Endothelial cell of umbilical vein (primary cell): Measurements from ENCODE around the gene UNCX.

Source experiments
- EZH2 ChIP-seq: IDR thresholded peaks from 2 replicates; pipeline ENCODE4 v1.6.1; 2012; ENCODE audit warnings: borderline replicate concordance, low read depth, mild to moderate bottlenecking, moderate library complexity, low read length, inconsistent platforms; ENCODE audit not compliant: severe bottlenecking
- POLR2A ChIP-seq: IDR thresholded peaks from 2 replicates; pipeline ENCODE4 v1.6.1; 2012; ENCODE audit warnings: low read depth, mild to moderate bottlenecking, control low read depth, low read length
- TF ChIP-seq, protein P1 (sequence below), 2 donors: IDR thresholded peaks; 1 replicate in 1 of 2; 2 replicates in 1 of 2; pipeline ENCODE4 v1.5.1; 2011; ENCODE audit warnings: low read length in 2 of 2, mild to moderate bottlenecking in 2 of 2, moderate library complexity in 2 of 2, control low read depth in 1 of 2, inconsistent platforms in 1 of 2, low read depth in 1 of 2; ENCODE audit not compliant: insufficient read depth in 1 of 2; ENCODE audit errors: extremely low read depth in 1 of 2

DNA sequence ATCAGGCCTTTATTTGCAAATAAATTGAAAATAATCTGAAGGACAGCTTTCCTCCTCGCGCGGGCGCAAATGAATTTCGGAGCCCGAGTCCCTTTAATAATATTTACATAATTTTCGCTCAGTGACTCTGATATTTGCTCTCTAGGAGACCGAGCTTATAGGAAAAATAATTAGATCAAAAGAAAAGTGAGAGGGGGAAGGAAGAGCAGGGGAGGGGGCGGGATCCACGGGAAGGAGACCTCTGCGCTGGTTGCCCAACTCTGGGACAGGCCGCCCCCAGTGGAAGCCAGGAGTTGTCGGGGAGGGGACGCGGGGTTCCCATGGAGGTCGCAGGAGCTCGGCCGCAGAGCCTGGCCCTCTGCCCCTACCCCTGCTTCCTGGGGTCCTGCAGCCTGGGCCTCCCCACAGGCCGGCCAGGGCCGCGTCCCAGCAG lies 5.8 kb downstream of the UNCX start:
- TF ChIP-seq EZH2 = no peak
- TF ChIP-seq POLR2A = no peak
- TF ChIP-seq, protein P1, sequence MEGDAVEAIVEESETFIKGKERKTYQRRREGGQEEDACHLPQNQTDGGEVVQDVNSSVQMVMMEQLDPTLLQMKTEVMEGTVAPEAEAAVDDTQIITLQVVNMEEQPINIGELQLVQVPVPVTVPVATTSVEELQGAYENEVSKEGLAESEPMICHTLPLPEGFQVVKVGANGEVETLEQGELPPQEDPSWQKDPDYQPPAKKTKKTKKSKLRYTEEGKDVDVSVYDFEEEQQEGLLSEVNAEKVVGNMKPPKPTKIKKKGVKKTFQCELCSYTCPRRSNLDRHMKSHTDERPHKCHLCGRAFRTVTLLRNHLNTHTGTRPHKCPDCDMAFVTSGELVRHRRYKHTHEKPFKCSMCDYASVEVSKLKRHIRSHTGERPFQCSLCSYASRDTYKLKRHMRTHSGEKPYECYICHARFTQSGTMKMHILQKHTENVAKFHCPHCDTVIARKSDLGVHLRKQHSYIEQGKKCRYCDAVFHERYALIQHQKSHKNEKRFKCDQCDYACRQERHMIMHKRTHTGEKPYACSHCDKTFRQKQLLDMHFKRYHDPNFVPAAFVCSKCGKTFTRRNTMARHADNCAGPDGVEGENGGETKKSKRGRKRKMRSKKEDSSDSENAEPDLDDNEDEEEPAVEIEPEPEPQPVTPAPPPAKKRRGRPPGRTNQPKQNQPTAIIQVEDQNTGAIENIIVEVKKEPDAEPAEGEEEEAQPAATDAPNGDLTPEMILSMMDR (IDR thresholded peaks at IDR 0.05; ENCODE audit: extremely low read depth in 1 of 2, insufficient read depth in 1 of 2, low read depth in 1 of 2, low read length in 2 of 2) = no peak
